Calu3 (cell line): ENCODE data around the gene ZNF287. TPM values are rescaled to one million over a fixed set of nuclear protein-coding genes. Genes with fewer than 3 reads are reported as not detected.

Experiments used
- Bru-seq: library from RNA; stranded (reverse); fragments of 400-500 nt; gene quantifications from one replicate; lab custom pipeline; 2021; lab: Mats Ljungman, UMichigan
- BruChase-seq, 2 experiments: library from RNA; stranded (reverse); fragments of 400-500 nt; gene quantifications; one replicate each; lab custom pipeline; 2021; lab: Mats Ljungman, UMichigan
- BruUV-seq: library from RNA; stranded (reverse); fragments of 400-500 nt; replicated peaks from 2 replicates; lab custom pipeline; 2021; lab: Mats Ljungman, UMichigan
- CTCF ChIA-PET: fragments of 300-600 bp; sonication (Branson Sonifier 250); formaldehyde crosslinking; loops from one replicate; lab custom pipeline; 2022; ENCODE audit warnings: antibody characterized with exemption; lab: Charles Lee
- DNase-seq: peaks from one replicate; pipeline ENCODE4 v3.0.0; 2022
- H3K27ac Mint-ChIP-seq: one replicate; pipeline ENCODE4 v1.8.0; 2022; ENCODE audit warnings: mixed read lengths; ENCODE audit not compliant: unreplicated experiment
- H3K27me3 Mint-ChIP-seq: one replicate; pipeline ENCODE4 v1.8.0; 2022; ENCODE audit warnings: mixed read lengths; ENCODE audit not compliant: unreplicated experiment
- H3K36me3 Mint-ChIP-seq: one replicate; pipeline ENCODE4 v1.8.0; 2022; ENCODE audit warnings: mild to moderate bottlenecking, moderate library complexity, mixed read lengths; ENCODE audit not compliant: insufficient read depth, unreplicated experiment
- H3K4me1 Mint-ChIP-seq: one replicate; pipeline ENCODE4 v1.8.0; 2022; ENCODE audit warnings: mild to moderate bottlenecking, low read depth, mixed read lengths; ENCODE audit not compliant: unreplicated experiment
- H3K4me3 Mint-ChIP-seq: one replicate; pipeline ENCODE4 v1.8.0; 2022; ENCODE audit warnings: mild to moderate bottlenecking, low read depth, moderate library complexity, mixed read lengths; ENCODE audit not compliant: unreplicated experiment
- H3K9me3 Mint-ChIP-seq: one replicate; pipeline ENCODE4 v1.8.0; 2022; ENCODE audit warnings: low read depth, mixed read lengths; ENCODE audit not compliant: unreplicated experiment
- intact Hi-C: fragments of 100-400 bp; cut with micrococcal nuclease; formaldehyde crosslinking; loops from one replicate; pipeline ENCODE4 v1.10.0; 2022; ENCODE audit not compliant: unreplicated experiment
- long read RNA-seq: library from polyadenylated mRNA; stranded (forward); transcript quantifications from one replicate; pipeline ENCODE4 v2.0.0, GENCODE V29; 2022
- total RNA-seq: library from RNA; stranded (reverse); gene quantifications from 2 replicates; pipeline ENCODE4 v1.2.3, GENCODE V29; 2022
- TF ChIP-seq, protein P1 (sequence below): fragments of 200-600 bp; IDR thresholded peaks from one replicate; pipeline ENCODE4 v1.8.0; 2022; ENCODE audit warnings: antibody characterized with exemption; ENCODE audit not compliant: unreplicated experiment

The ZNF287 gene
- total RNA-seq (not detected in 2 replicates), Bru-seq, nascent RNA (percentile 5 among the genes with signal in this experiment), BruChase-seq, experiment 1, labeled RNA remaining after a 6-hour chase (not detected), BruChase-seq, experiment 2, labeled RNA remaining after a 2-hour chase (not detected)
- long read RNA-seq = 0 reads

- peaks cover 4% of the 10 kb centered on the region for H3K9me3 Mint-ChIP-seq
- no peaks in the 10 kb centered on the region for H3K36me3 Mint-ChIP-seq
- H3K27me3 Mint-ChIP-seq = peaks cover 8% of the 10 kb centered on the region
- intact Hi-C loops = no loop called here
- no peak for DNase-seq
- H3K4me1 Mint-ChIP-seq = no peaks in the 10 kb centered on the region
- no TSS peak for BruUV-seq
- CTCF ChIA-PET = no interaction called here
- no peak within 1 kb of the TSS for H3K27ac Mint-ChIP-seq
- H3K4me3 Mint-ChIP-seq = no peak within 1 kb of the TSS
- TF ChIP-seq, protein P1, sequence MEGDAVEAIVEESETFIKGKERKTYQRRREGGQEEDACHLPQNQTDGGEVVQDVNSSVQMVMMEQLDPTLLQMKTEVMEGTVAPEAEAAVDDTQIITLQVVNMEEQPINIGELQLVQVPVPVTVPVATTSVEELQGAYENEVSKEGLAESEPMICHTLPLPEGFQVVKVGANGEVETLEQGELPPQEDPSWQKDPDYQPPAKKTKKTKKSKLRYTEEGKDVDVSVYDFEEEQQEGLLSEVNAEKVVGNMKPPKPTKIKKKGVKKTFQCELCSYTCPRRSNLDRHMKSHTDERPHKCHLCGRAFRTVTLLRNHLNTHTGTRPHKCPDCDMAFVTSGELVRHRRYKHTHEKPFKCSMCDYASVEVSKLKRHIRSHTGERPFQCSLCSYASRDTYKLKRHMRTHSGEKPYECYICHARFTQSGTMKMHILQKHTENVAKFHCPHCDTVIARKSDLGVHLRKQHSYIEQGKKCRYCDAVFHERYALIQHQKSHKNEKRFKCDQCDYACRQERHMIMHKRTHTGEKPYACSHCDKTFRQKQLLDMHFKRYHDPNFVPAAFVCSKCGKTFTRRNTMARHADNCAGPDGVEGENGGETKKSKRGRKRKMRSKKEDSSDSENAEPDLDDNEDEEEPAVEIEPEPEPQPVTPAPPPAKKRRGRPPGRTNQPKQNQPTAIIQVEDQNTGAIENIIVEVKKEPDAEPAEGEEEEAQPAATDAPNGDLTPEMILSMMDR = no peak
Measured at GRCh38 chr17:16568541-16569357, at the start of gene ZNF287. TSS of gene ZNF287 (minus strand) at chr17:16569204. CDS start at chr17:16567731, 1,473 bp downstream.

GRCh38 chr17:16617481-16618060, 48.6 kb upstream of the ZNF287 start:
- DNase-seq = no peak
- Mint-ChIP-seq H3K4me3 (no peak overlapping the region), H3K4me1 (no peaks in the 10 kb centered on the region), H3K36me3 (no peaks in the 10 kb centered on the region), H3K27ac (no peak overlapping the region), H3K9me3 (peaks cover 13% of the 10 kb centered on the region), H3K27me3 (no peaks in the 10 kb centered on the region)
- intact Hi-C loops = no loop called here
- no TSS peak for BruUV-seq
- TF ChIP-seq, protein P1 = no peak
- CTCF ChIA-PET = no interaction called here

DNA sequence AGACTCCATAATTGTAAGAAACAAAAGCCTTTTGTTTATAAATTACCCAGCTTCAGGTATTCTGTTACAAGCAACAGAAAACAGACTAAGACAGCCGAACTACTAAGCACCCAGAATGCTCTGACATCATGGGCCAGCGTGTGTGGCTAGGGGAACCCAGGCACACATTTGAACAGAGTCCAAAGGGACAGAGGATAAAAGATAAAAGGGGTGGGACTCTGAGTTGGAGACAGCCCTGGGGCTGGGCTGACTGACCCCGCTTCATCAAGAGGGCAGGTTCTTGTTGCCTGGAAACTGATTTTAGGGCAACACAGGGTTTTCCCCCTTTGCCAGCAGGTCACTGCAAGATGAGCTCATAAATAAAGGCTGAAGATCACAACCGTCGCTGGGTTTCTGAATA, 30.5 kb upstream of the ZNF287 start:
- no peak for DNase-seq
- TF ChIP-seq, protein P1 = no peak
- intact Hi-C loops = no loop called here
- no peaks in the 10 kb centered on the region for H3K27me3 Mint-ChIP-seq
- H3K9me3 Mint-ChIP-seq = peaks cover 3% of the 10 kb centered on the region
- H3K4me1 Mint-ChIP-seq = no peaks in the 10 kb centered on the region
- CTCF ChIA-PET = no interaction called here
- H3K4me3 Mint-ChIP-seq = no peak overlapping the region
- no TSS peak for BruUV-seq
- no peak overlapping the region for H3K27ac Mint-ChIP-seq
- no peaks in the 10 kb centered on the region for H3K36me3 Mint-ChIP-seq

DNA sequence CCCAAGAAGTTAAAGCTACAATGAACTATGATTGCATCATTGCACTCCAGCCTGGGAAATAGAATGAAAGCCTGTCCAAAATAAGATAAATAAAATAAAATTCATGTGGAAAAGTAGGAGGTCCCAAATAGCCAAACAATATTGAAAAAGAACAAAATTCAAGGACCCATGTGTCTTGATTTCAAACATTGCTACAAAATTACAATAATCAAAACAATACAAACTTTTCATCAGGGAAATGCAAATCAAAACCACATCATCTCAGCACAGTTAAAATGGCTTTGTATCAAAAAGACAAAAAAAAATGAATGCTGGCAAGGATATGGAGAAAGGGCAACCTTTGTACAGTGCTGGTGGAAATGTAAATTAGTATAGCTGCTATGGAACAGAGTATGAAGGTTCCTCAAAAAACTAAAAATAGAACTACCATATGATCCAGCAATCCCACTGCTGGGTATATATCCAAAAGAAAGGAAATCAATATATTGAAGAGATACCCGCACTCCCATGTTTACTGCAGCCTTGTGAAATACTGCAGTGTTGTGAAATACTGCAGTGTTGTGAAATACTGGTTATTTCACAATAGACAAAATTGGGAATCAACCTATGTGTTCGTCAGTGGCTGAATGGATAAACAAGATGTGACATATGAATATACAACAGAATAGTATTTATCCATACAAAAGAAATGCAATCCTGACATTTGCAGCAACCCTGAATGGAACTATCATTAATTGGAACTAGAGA, 24.5 kb upstream of the ZNF287 start:
- CTCF ChIA-PET = no interaction called here
- BruUV-seq = no TSS peak
- H3K36me3 Mint-ChIP-seq = peaks cover 8% of the 10 kb centered on the region
- H3K9me3 Mint-ChIP-seq = peaks cover 3% of the 10 kb centered on the region
- no peak overlapping the region for H3K4me3 Mint-ChIP-seq
- H3K4me1 Mint-ChIP-seq = no peaks in the 10 kb centered on the region
- no peak overlapping the region for H3K27ac Mint-ChIP-seq
- TF ChIP-seq, protein P1 = no peak
- no peak for DNase-seq
- H3K27me3 Mint-ChIP-seq = no peaks in the 10 kb centered on the region
- intact Hi-C loops = no loop called here
